ACC112 (cell line): ENCODE results near the gene TGFBRAP1.

ENCODE experiments used
- H2AFZ ChIP-seq: fragments of 200-600 bp; sonication (generic); one replicate; pipeline ENCODE4 v1.6.0; 2017; ENCODE audit warnings: antibody characterized with exemption, low read length; ENCODE audit not compliant: unreplicated experiment
- H3K27ac ChIP-seq: fragments of 200-600 bp; sonication (generic); 2 replicates; pipeline ENCODE4 v1.5.1; 2014; ENCODE audit warnings: low read depth, mild to moderate bottlenecking, antibody characterized with exemption, low read length, moderate library complexity
- H3K27me3 ChIP-seq: fragments of 200-600 bp; sonication (generic); 2 replicates; pipeline ENCODE4 v1.6.1; 2014; ENCODE audit warnings: mild to moderate bottlenecking, antibody characterized with exemption, low read length, moderate library complexity, mixed read lengths; ENCODE audit not compliant: insufficient read depth
- H3K36me3 ChIP-seq: fragments of 200-600 bp; sonication (generic); 2 replicates; pipeline ENCODE4 v1.6.1; 2016; ENCODE audit warnings: mild to moderate bottlenecking, antibody characterized with exemption, low read length, moderate library complexity, mixed read lengths; ENCODE audit not compliant: insufficient read depth
- H3K4me1 ChIP-seq: fragments of 200-600 bp; sonication (generic); one replicate; pipeline ENCODE4 v1.6.1; 2016; ENCODE audit warnings: low read length, mixed read lengths; ENCODE audit not compliant: insufficient read depth, unreplicated experiment, control insufficient read depth
- H3K4me3 ChIP-seq: fragments of 200-600 bp; sonication (generic); 2 replicates; pipeline ENCODE4 v1.5.1; 2014; ENCODE audit warnings: mild to moderate bottlenecking, low read depth, low read length
- H3K79me2 ChIP-seq: fragments of 200-600 bp; sonication (generic); one replicate; pipeline ENCODE4 v1.6.0; 2016; ENCODE audit warnings: low read length; ENCODE audit not compliant: control insufficient read depth, unreplicated experiment, insufficient read depth

Gene TGFBRAP1

GRCh38 chr2:105278654-105279053 lies 50.9 kb downstream of the TGFBRAP1 start:
- Histone ChIP-seq H3K36me3 (0 out of 2 replicates have a peak, but pooled peaks cover 3% of the 10 kb centered on the region), H3K27me3 (no peaks in the 10 kb centered on the region), H3K79me2 (no peaks in the 10 kb centered on the region), H3K4me3 (no peak overlapping the region), H3K27ac (no peak overlapping the region), H3K4me1 (no peaks in the 10 kb centered on the region), H2AFZ (no peak overlapping the region)

GRCh38 chr2:105274046-105274445 lies 55.5 kb downstream of the TGFBRAP1 start:
- Histone ChIP-seq H3K27ac (no peak overlapping the region), H3K36me3 (0 out of 2 replicates have a peak, but pooled peaks cover 3% of the 10 kb centered on the region), H3K27me3 (no peaks in the 10 kb centered on the region), H3K79me2 (no peaks in the 10 kb centered on the region), H3K4me3 (no peak overlapping the region), H2AFZ (no peak overlapping the region), H3K4me1 (no peaks in the 10 kb centered on the region)

DNA sequence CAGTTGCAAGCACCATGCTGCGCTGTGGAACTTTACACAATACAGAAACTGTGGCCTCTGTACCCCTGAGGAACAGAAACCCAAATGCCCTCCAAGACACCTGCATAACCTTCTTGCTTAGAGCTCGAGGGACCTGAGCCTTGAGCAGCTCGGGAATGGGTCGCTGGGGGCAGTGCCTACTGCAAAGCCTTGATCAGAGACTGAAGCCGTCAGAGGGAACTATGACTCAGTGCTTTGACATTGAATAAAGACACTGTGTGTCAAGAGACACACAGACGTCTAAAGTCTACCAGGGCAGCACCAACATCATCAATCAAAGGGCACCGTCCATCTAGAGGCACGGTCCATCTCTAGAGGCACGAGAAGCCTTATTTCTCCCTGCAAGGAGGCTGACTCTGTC lies 57.4 kb downstream of the TGFBRAP1 start:
- no peak overlapping the region for H3K4me3 ChIP-seq
- no peaks in the 10 kb centered on the region for H3K4me1 ChIP-seq
- H3K27me3 ChIP-seq, result no peaks in the 10 kb centered on the region
- peaks cover 9% of the 10 kb centered on the region; the same call in 1 of the 2 replicates for H3K36me3 ChIP-seq
- H3K27ac ChIP-seq, result no peak overlapping the region
- no peaks in the 10 kb centered on the region for H3K79me2 ChIP-seq
- no peak overlapping the region for H2AFZ ChIP-seq

DNA sequence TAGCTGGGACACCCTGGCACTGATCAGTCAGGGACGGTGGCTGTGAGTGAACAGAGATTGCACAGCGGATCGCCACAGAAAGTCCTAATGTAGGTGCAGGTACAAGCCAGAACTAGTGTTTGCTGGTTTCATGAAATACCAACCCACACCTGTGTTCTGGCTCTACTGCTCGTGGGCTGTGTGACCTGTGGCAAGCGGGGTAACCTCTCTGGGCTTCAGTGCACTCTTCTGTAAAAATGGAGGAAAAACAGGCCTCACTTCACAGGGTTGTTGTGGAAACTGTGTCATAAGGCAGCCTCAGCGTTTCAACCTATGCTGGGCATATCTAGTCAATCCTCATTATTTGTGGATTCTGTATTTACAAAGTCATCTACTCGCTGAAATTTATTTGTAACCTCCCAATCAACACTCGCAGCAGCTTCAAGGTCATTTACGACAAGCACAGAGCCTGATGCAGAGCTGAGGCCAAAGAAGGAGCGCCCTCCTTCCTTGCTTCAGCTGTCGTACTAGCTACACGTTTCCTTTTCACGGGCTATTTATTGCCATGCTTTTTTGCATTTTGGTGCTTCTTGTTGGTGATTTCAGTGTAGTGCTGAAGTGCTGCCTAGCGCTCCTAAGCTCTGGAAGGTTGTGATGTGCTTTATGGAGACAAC lies 58.0 kb downstream of the TGFBRAP1 start:
- Histone ChIP-seq H3K36me3 (peaks cover 9% of the 10 kb centered on the region; the same call in 1 of the 2 replicates), H3K4me3 (no peak overlapping the region)

DNA sequence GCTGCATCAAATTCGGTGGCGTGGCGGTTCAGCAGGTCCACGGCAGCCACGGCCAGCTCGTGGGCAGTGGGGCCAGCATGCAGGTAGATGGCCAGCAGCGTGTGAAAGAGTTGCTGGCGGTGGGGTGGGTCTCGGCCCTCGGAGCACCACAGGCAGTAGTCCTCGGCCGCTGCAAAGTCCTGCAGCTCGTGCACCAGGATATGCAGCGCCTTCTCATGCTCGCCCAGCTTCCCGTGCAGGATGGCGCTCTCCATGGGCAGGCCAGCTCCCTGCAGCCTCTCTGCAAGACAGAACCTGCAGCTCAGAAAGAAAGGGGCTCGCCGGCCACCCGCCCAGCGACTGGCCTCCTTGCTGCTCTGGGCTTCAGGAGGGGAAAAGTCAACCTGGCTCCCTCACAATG lies 60.1 kb downstream of the TGFBRAP1 start:
- no peak overlapping the region for H2AFZ ChIP-seq
- no peak overlapping the region for H3K4me3 ChIP-seq
- H3K79me2 ChIP-seq, result no peaks in the 10 kb centered on the region
- no peaks in the 10 kb centered on the region for H3K27me3 ChIP-seq
- peaks cover 7% of the 10 kb centered on the region; the same call in 1 of the 2 replicates for H3K36me3 ChIP-seq
- H3K4me1 ChIP-seq, result no peaks in the 10 kb centered on the region
- H3K27ac ChIP-seq, result no peak overlapping the region

More for the DNA sequence above, 58.0 kb downstream of the TGFBRAP1 start:
- no peaks in the 10 kb centered on the region for H3K27me3 ChIP-seq
- H2AFZ ChIP-seq, result no peak overlapping the region
- no peaks in the 10 kb centered on the region for H3K4me1 ChIP-seq
- H3K79me2 ChIP-seq, result no peaks in the 10 kb centered on the region
- H3K27ac ChIP-seq, result no peak overlapping the region

DNA sequence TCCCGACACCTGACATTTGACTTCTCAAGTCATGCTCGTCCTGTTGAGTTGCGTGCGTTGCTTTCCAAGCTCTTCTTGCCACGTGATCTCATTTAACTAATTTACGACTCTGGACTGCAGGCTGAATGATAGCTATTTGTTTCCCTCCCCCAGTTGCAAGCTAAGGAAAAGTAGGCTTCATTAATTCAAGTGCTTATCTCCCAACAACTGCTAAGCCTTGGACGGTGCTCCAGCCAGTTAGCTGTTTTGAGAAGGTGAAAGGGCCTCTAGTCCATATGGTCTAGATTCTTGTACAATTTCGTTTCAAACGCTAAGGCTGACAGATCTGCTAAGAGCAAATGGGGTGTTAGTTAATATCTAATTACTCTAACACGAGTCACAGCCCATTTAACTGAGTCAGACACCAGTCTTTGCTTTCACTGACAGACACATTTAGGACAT lies 66.9 kb downstream of the TGFBRAP1 start:
- no peak overlapping the region for H2AFZ ChIP-seq
- H3K79me2 ChIP-seq, result no peaks in the 10 kb centered on the region
- H3K4me1 ChIP-seq, result peaks cover 4% of the 10 kb centered on the region
- no peak overlapping the region for H3K4me3 ChIP-seq
- H3K27me3 ChIP-seq, result peaks cover 12% of the 10 kb centered on the region
- no peak overlapping the region for H3K27ac ChIP-seq
- H3K36me3 ChIP-seq, result 0 out of 2 replicates have a peak, but pooled peaks cover 2% of the 10 kb centered on the region

- Histone ChIP-seq H3K4me3 (no peak overlapping the region), H3K4me1 (peaks cover 4% of the 10 kb centered on the region), H3K79me2 (no peaks in the 10 kb centered on the region), H3K36me3 (no peaks in the 10 kb centered on the region), H2AFZ (no peak overlapping the region), H3K27me3 (peaks cover 16% of the 10 kb centered on the region), H3K27ac (no peak overlapping the region)
Observed at GRCh38 chr2:105261061-105261460, 68.5 kb downstream of the TGFBRAP1 start.

DNA sequence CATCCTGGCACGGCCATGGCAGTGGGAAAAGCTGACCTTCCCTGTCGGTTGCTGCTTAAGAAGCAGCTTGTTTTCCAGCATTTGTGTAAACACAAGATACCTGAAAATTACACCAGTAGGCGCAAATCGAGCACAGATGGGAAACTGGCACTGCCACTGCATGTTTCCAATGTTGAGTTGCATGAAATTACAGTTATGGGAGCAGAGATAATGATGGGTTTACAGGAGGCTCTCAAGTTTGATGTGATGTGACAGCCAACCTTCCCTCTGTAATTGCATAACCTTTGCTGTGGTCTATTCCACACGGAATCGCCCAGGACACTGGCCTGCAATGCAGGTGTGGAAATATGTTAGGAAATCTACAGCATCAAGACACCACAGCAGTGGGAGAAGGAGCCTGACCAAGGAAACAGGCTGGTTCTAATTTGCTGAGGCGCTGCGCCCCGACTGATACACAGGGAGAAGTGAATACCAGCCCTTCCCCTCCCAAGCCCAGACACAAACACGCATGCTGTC lies 70.6 kb downstream of the TGFBRAP1 start:
- H3K36me3 ChIP-seq, result no peaks in the 10 kb centered on the region
- H3K79me2 ChIP-seq, result no peaks in the 10 kb centered on the region
- no peak overlapping the region for H3K27ac ChIP-seq
- H2AFZ ChIP-seq, result no peak overlapping the region
- H3K27me3 ChIP-seq, result peaks cover 16% of the 10 kb centered on the region
- H3K4me1 ChIP-seq, result peaks cover 4% of the 10 kb centered on the region
- H3K4me3 ChIP-seq, result no peak overlapping the region

GRCh38 chr2:105257981-105258380 lies 71.6 kb downstream of the TGFBRAP1 start:
- no peak overlapping the region for H3K27ac ChIP-seq
- no peaks in the 10 kb centered on the region for H3K79me2 ChIP-seq
- H2AFZ ChIP-seq, result no peak overlapping the region
- H3K27me3 ChIP-seq, result peaks cover 16% of the 10 kb centered on the region
- no peaks in the 10 kb centered on the region for H3K36me3 ChIP-seq
- H3K4me1 ChIP-seq, result peaks cover 4% of the 10 kb centered on the region
- no peak overlapping the region for H3K4me3 ChIP-seq

DNA sequence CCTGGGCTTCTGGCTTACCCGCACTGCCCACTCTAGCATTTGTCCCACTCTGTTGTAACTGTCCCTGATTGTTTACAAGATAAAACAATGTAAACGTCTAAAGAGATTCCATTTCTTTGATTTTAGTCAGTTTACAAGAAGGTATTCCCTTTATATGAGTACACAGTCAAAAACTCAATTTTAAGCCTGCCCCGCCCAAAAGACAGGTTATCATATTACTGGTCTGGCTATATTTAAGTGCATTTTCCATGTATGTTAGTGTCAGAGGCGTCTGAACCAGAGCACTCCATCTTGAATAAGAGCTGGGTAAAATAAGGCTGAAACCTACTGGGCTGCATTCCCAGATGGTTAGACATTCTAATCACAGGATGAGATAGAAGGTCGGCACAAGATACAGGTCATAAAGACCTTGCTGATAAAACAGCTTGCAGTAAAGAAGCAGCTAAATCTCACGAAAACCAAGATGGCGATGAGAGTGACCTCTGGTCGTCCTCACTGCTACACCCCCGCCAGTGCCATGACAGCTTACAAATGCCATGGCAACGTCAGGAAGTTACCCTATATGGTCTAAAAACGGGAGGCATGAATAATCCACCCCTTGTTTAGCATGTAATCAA lies 73.0 kb downstream of the TGFBRAP1 start:
- peaks cover 16% of the 10 kb centered on the region for H3K27me3 ChIP-seq
- H2AFZ ChIP-seq, result no peak overlapping the region
- no peak overlapping the region for H3K27ac ChIP-seq
- H3K79me2 ChIP-seq, result no peaks in the 10 kb centered on the region
- peaks cover 4% of the 10 kb centered on the region for H3K4me1 ChIP-seq
- no peak overlapping the region for H3K4me3 ChIP-seq
- H3K36me3 ChIP-seq, result no peaks in the 10 kb centered on the region

DNA sequence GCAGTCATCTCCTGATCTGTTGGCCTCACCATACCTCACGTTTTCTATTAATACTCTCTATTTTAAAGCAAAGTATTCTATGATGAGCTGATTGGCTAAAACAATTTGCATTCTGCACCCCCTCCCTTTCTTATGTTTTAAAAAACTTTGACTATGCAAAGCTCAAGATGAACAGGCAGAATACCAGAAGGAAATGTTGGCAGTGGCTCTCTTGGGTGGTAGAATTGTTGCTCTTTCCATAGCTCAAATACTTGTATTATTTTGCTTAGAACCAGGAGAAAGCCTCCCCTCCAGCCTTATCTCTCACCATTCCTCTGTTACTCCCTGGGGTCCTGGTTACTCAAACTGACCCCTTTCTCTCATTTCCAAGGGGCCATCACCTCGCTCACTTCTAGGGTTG lies 73.6 kb downstream of the TGFBRAP1 start:
- Histone ChIP-seq H3K79me2 (no peaks in the 10 kb centered on the region), H3K27ac (no peak overlapping the region), H3K36me3 (no peaks in the 10 kb centered on the region), H3K4me1 (peaks cover 3% of the 10 kb centered on the region), H3K27me3 (peaks cover 16% of the 10 kb centered on the region), H3K4me3 (no peak overlapping the region), H2AFZ (no peak overlapping the region)
